ENCODE measurements around the gene CTSK.

Gene CTSK

DNA sequence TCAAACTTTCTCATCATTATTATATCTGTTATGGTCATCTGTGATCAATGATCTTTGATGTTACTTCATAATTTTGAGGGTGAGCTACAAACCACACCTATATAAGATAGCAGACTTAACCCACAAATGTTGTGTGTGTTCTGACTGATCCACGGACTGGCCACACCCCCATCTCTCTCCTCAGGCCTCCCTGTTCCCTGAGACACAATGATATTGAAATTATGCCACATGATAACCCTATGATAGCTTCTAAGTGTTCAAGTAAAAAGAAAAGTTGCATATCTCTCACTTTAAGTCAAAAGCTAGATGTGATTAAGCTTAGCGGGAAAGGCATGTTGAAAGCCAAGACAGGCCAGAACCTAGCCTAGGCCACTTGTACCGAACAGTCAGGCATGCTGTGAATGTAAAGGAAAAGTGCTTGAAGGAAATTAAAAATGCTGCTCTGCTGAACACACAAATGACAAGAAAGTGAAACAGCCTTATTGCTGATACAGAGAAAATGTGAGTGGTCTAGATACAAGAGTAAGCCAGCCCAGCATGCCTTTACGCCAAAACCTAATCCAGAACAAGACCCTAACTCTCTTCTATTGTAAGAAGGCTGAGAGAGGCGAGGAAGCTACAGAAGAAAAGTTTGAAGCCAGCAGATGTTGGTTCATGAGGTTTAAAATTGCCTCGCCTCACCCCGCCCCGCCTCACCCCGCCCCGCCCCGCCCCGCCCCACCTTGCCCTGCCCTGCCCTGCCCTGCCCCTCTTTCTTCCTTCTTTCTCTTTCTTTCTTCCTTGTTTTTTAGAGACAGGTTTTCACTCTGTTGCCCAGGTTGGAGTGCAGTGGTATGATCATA lies 59.0 kb downstream of the CTSK start:
- Histone ChIP-seq H3K9me3 (ENCODE audit: control insufficient read depth in 5 of 5, low read length in 5 of 5) (no peaks in the 10 kb centered on the region), H3K4me1 (ENCODE audit: control insufficient read depth in 5 of 5, insufficient read depth in 5 of 5, low read length in 5 of 5) (no peaks in the 10 kb centered on the region), H3K9ac (ENCODE audit: low read length in 5 of 5) (no peak overlapping the region), H3K4me3 (ENCODE audit: low read depth in 1 of 5, low read length in 5 of 5) (no peak overlapping the region), H3K36me3 (ENCODE audit: control insufficient read depth in 5 of 5, insufficient read depth in 5 of 5, low read length in 5 of 5) (peaks cover 6 to 60% (median 13%) of the 10 kb centered on the region in 5 donors), H3K27me3 (ENCODE audit: control insufficient read depth in 5 of 5, insufficient read depth in 4 of 5, low read length in 5 of 5) (no peaks in the 10 kb centered on the region), H3K27ac (ENCODE audit: low read depth, low read length) (no peak overlapping the region)

Measured in subcutaneous abdominal adipose tissue (tissue), 5 donors.